SK-N-SH (cell line): Measurements from ENCODE around the gene LSR. TPM values are rescaled to one million over a fixed set of nuclear protein-coding genes. Genes with fewer than 3 reads are reported as not detected.

Experiments used
- CTCF ChIA-PET: fragments of 300-600, 350-600 bp; formaldehyde crosslinking; extraction: SDS; loops from one replicate; lab custom pipeline; 2021; lab: Yijun Ruan, JAX
- POLR2A ChIA-PET: fragments of 350-600 bp; sonication (Branson Sonifier 250); formaldehyde crosslinking; extraction: SDS; loops from one replicate; lab custom pipeline; 2020; ENCODE audit warnings: antibody characterized with exemption, inconsistent platforms; lab: Yijun Ruan, JAX
- DNase-seq: peaks from one replicate; pipeline ENCODE4 v3.0.0; 2012
- H2AFZ ChIP-seq: fragments of 200-600 bp; sonication (generic); 2 replicates; pipeline ENCODE4 v1.8.1; 2016; ENCODE audit warnings: antibody characterized with exemption, mild to moderate bottlenecking, low read depth
- H3F3A ChIP-seq: fragments of 200-600 bp; sonication (generic); replicated peaks from 2 replicates; pipeline ENCODE3; 2016; ENCODE audit warnings: antibody characterized with exemption, mild to moderate bottlenecking; ENCODE audit not compliant: insufficient read depth
- H3K27ac ChIP-seq, 2 experiments: fragments of 200-500 bp in 1 of 2; fragments of 200-600 bp in 1 of 2; sonication (Bioruptor generic) in 1 of 2; sonication (generic), shearing (Covaris generic) in 1 of 2; 2 replicates each; pipeline versions ENCODE4 v1.5.1 to v1.6.1; 2014 to 2016; ENCODE audit warnings: low read depth in 2 of 2, inconsistent platforms in 1 of 2, low read length in 1 of 2, mild to moderate bottlenecking in 1 of 2, mixed read lengths in 1 of 2
- H3K27me3 ChIP-seq: fragments of 200-600 bp; sonication (generic), shearing (Covaris generic); 2 replicates; pipeline ENCODE4 v1.6.1; 2016; ENCODE audit warnings: mixed run types; ENCODE audit not compliant: insufficient read depth
- H3K36me3 ChIP-seq, 2 experiments: fragments of 200-500 bp in 1 of 2; fragments of 200-600 bp in 1 of 2; sonication (Bioruptor generic) in 1 of 2; sonication (generic) in 1 of 2; replicated peaks in 1 of 2; 2 replicates each; pipeline versions ENCODE3 to v1.5.1; 2014 to 2016; ENCODE audit warnings: low read length in 1 of 2, mild to moderate bottlenecking in 1 of 2; ENCODE audit not compliant: insufficient read depth in 2 of 2, control insufficient read depth in 1 of 2
- H3K4me1 ChIP-seq, 2 experiments: fragments of 200-500 bp in 1 of 2; fragments of 200-600 bp in 1 of 2; sonication (Bioruptor generic) in 1 of 2; sonication (generic), shearing (Covaris generic) in 1 of 2; 2 replicates each; pipeline versions ENCODE4 v1.5.1 to v1.6.1; 2014 to 2016; ENCODE audit warnings: low read depth in 1 of 2, low read length in 1 of 2, mixed run types in 1 of 2; ENCODE audit not compliant: insufficient read depth in 2 of 2, control insufficient read depth in 1 of 2
- H3K4me2 ChIP-seq: fragments of 200-600 bp; sonication (generic), shearing (Covaris generic); 2 replicates; pipeline ENCODE4 v1.6.1; 2017; ENCODE audit warnings: mixed run types
- H3K4me3 ChIP-seq, 2 experiments: fragments of 200-500 bp in 1 of 2; fragments of 200-600 bp in 1 of 2; sonication (Bioruptor generic) in 1 of 2; sonication (generic), shearing (Covaris generic) in 1 of 2; 2 replicates each; pipeline versions ENCODE4 v1.5.1 to v1.8.1; 2014 to 2016; ENCODE audit warnings: low read depth in 2 of 2, inconsistent platforms in 1 of 2, low read length in 1 of 2, mild to moderate bottlenecking in 1 of 2, mixed read lengths in 1 of 2, moderate library complexity in 1 of 2
- H3K79me2 ChIP-seq: fragments of 200-600 bp; sonication (generic); 2 replicates; pipeline ENCODE4 v1.8.1; 2017; ENCODE audit warnings: mild to moderate bottlenecking; ENCODE audit not compliant: insufficient read depth
- H3K9ac ChIP-seq: fragments of 200-600 bp; sonication (generic); 2 replicates; pipeline ENCODE4 v1.6.1; 2017; ENCODE audit warnings: mixed run types
- H3K9me2 ChIP-seq: fragments of 200-600 bp; sonication (generic); 2 replicates; pipeline ENCODE4 v1.6.1; 2017; ENCODE audit warnings: mixed run types
- H3K9me3 ChIP-seq: fragments of 200-600 bp; sonication (generic); 2 replicates; pipeline ENCODE4 v1.6.1; 2017; ENCODE audit warnings: mixed run types, mild to moderate bottlenecking, moderate library complexity
- H4K20me1 ChIP-seq: fragments of 200-600 bp; sonication (generic); 2 replicates; pipeline ENCODE4 v1.6.1; 2017; ENCODE audit warnings: mild to moderate bottlenecking, mixed run types; ENCODE audit not compliant: insufficient read depth
- EP300 ChIP-seq, 2 experiments: IDR thresholded peaks; 2 replicates each; pipeline versions ENCODE4 v1.4.0 to v1.6.1; 2012; ENCODE audit warnings: borderline replicate concordance in 1 of 2, low read depth in 1 of 2, low read length in 1 of 2
- EZH2phosphoT487 ChIP-seq: fragments of 200-600 bp; sonication (generic); IDR thresholded peaks from 2 replicates; pipeline ENCODE4 v1.6.1; 2017; ENCODE audit warnings: low read depth, mixed run types, mild to moderate bottlenecking, antibody characterized with exemption, moderate library complexity, borderline replicate concordance
- FOSL2 ChIP-seq: IDR thresholded peaks from 2 replicates; pipeline ENCODE4 v1.4.0; 2012; ENCODE audit warnings: low read depth, mild to moderate bottlenecking, moderate library complexity, borderline replicate concordance
- FOXJ3 ChIP-seq: sonication (generic); formaldehyde crosslinking; IDR thresholded peaks from 2 replicates; pipeline ENCODE4 v1.5.1; 2020; ENCODE audit warnings: mild to moderate bottlenecking, missing genetic modification reagents
- FOXM1 ChIP-seq: IDR thresholded peaks from 2 replicates; pipeline ENCODE4 v1.4.0; 2012; ENCODE audit warnings: low read depth, mild to moderate bottlenecking
- GATA2 ChIP-seq: sonication (generic); formaldehyde crosslinking; IDR thresholded peaks from 2 replicates; pipeline ENCODE4 v1.5.0; 2020; ENCODE audit warnings: mild to moderate bottlenecking, missing genetic modification reagents
- JUND ChIP-seq: IDR thresholded peaks from 2 replicates; pipeline ENCODE4 v1.4.0; 2012
- MXI1 ChIP-seq: IDR thresholded peaks from 2 replicates; pipeline ENCODE4 v1.6.1; 2012; ENCODE audit warnings: mild to moderate bottlenecking, low read depth, low read length, improper control_type of control experiment
- NFIC ChIP-seq: IDR thresholded peaks from 2 replicates; pipeline ENCODE4 v1.4.0; 2012; ENCODE audit warnings: borderline replicate concordance
- NRF1 ChIP-seq: IDR thresholded peaks from 2 replicates; pipeline ENCODE4 v1.6.1; 2012; ENCODE audit warnings: low read depth, mild to moderate bottlenecking, low read length
- RAD21 ChIP-seq: IDR thresholded peaks from 2 replicates; pipeline ENCODE4 v1.6.1; 2012; ENCODE audit warnings: mild to moderate bottlenecking, low read length
- RFX5 ChIP-seq: IDR thresholded peaks from 2 replicates; pipeline ENCODE4 v1.6.1; 2012; ENCODE audit warnings: mild to moderate bottlenecking, improper control_type of control experiment, low read length
- ZBTB33 ChIP-seq: IDR thresholded peaks from 2 replicates; pipeline ENCODE4 v1.4.0; 2012; ENCODE audit warnings: low read depth, borderline replicate concordance
- WGBS: methylation state at CpG from one replicate; pipeline ENCODE4 v1.1.6; 2017; ENCODE audit warnings: low lambda C conversion rate; 5-methylcytosine and 5-hydroxymethylcytosine counted together
- polyA plus RNA-seq, 3 experiments: library from polyadenylated mRNA; depleted of rRNA; stranded (reverse); fragments of >200 nt; gene quantifications; 2 replicates each; pipeline ENCODE4 v1.2.3, GENCODE V29; 2012

The LSR gene
- polyA plus RNA-seq, 1 of the 3 experiments (the other 2 are of a cell fraction) = 0.62 TPM

GRCh38 chr19:35202722-35203688 is 45.8 kb upstream of the LSR start:
- H3K9me3 ChIP-seq = no peaks in the 10 kb centered on the region
- H3K27ac ChIP-seq = no peak overlapping the region
- H4K20me1 ChIP-seq = no peaks in the 10 kb centered on the region
- WGBS = 49% methylated on average over 4 of the region's 4 CpGs
- no peak overlapping the region for H3K4me2 ChIP-seq
- ChIA-PET POLR2A (no interaction called here), CTCF (interaction anchor here (0.5 to 1.6 kb wide), 4 partner anchors 19 to 511 kb away, joined by 3 to 4 read pairs (median 3); no protein-coding TSS in a partner anchor)
- H3K36me3 ChIP-seq = no peaks in the 10 kb centered on the region
- no peak overlapping the region for H2AFZ ChIP-seq
- H3F3A ChIP-seq = no peaks in the 10 kb centered on the region
- TF ChIP-seq EP300 (IDR thresholded peaks at IDR 0.05; ENCODE audit: borderline replicate concordance in 1 of 2, low read depth in 1 of 2, low read length in 1 of 2) (no peak), JUND (no peak), FOSL2 (no peak), RAD21 (no peak), FOXJ3 (CRISPR knock-in tag) (no peak), ZBTB33 (no peak), NFIC (no peak), EZH2phosphoT487 (no peak), GATA2 (CRISPR knock-in tag) (no peak), MXI1 (no peak), NRF1 (no peak), FOXM1 (no peak), RFX5 (no peak)
- no peaks in the 10 kb centered on the region for H3K9me2 ChIP-seq
- H3K4me3 ChIP-seq = no peak overlapping the region
- DNase-seq = no peak
- no peak overlapping the region for H3K9ac ChIP-seq
- H3K79me2 ChIP-seq = no peaks in the 10 kb centered on the region
- no peaks in the 10 kb centered on the region for H3K4me1 ChIP-seq
- H3K27me3 ChIP-seq = peaks cover 38% of the 10 kb centered on the region; the same call in 1 of the 2 replicates
